K562 (cell line): ENCODE measurements around the gene AASS. TPM values are rescaled to one million over a fixed set of nuclear protein-coding genes. Genes with fewer than 3 reads are reported as not detected.
A peak's percentile ranks its signal among the peaks of the same experiment; 100 is the strongest.

Experiments
- ATAC-seq: fragments of 200-7000 bp; cut with Tn5 transposase; 3 replicates; pipeline ENCODE4 v1.9.1; 2020; ENCODE audit warnings: moderate library complexity
- BruUV-seq: library from RNA; stranded (reverse); fragments of 400-500 nt; replicated peaks from 2 replicates; lab custom pipeline; 2021; lab: Mats Ljungman, UMichigan
- CTCF ChIA-PET: fragments of 300-600 bp; formaldehyde crosslinking; extraction: SDS; loops from one replicate; lab custom pipeline; 2021; ENCODE audit warnings: low intra/inter-chr PET ratio; lab: Yijun Ruan, JAX
- POLR2A ChIA-PET: fragments of 300-600, 350-650 bp; sonication (Branson Sonifier 250); formaldehyde crosslinking; extraction: SDS; loops from one replicate; lab custom pipeline; 2021; ENCODE audit warnings: antibody characterized with exemption, inconsistent platforms; lab: Yijun Ruan, JAX
- DNase-seq, 4 experiments: peaks; one replicate each; pipeline versions ENCODE4 v3.0.0 to v3.0.0-alpha.2; 2011 to 2018; ENCODE audit warnings: low spot score in 3 of 4, mixed read lengths in 3 of 4; ENCODE audit errors: extremely low read depth in 1 of 4
- FAIRE-seq: peaks from 2 replicates; lab custom pipeline; 2011; peaks lifted over from hg19 to GRCh38; lab: Jason Lieb, UNC
- H2AFZ ChIP-seq: 2 replicates; pipeline ENCODE4 v1.6.0; 2011; ENCODE audit warnings: low read depth, low read length, control low read depth, inconsistent platforms
- H3K27ac ChIP-seq: fragments of 200-600 bp; 3 replicates; pipeline ENCODE4 v1.8.0; 2011; ENCODE audit warnings: low read depth, mild to moderate bottlenecking, control low read depth, inconsistent platforms, low read length, moderate library complexity, mixed read lengths; ENCODE audit errors: extremely low read depth
- H3K27me3 ChIP-seq, 2 experiments: fragments of 300-600 bp in 1 of 2; 2 replicates in 1 of 2; 3 replicates in 1 of 2; pipeline versions ENCODE4 v1.6.0 to v1.8.0; 2011; ENCODE audit warnings: inconsistent platforms in 2 of 2, low read length in 2 of 2, mild to moderate bottlenecking in 1 of 2, mixed read lengths in 1 of 2, moderate library complexity in 1 of 2; ENCODE audit not compliant: control insufficient read depth in 2 of 2, insufficient read depth in 2 of 2
- H3K36me3 ChIP-seq: fragments of 300-600 bp; 3 replicates; pipeline ENCODE4 v1.8.0; 2011; ENCODE audit warnings: mild to moderate bottlenecking, low read length, inconsistent platforms; ENCODE audit not compliant: control insufficient read depth, insufficient read depth
- H3K4me1 ChIP-seq, 2 experiments: fragments of 200-600 bp in 1 of 2; replicated peaks in 1 of 2; 2 replicates in 1 of 2; 3 replicates in 1 of 2; pipeline versions ENCODE4 v1.5.1 to v1.8.0; 2011; ENCODE audit warnings: inconsistent platforms in 2 of 2, low read length in 2 of 2, mild to moderate bottlenecking in 1 of 2, mixed read lengths in 1 of 2, moderate library complexity in 1 of 2; ENCODE audit not compliant: control insufficient read depth in 2 of 2, insufficient read depth in 2 of 2
- H3K4me2 ChIP-seq: 2 replicates; pipeline ENCODE4 v1.6.1; 2011; ENCODE audit warnings: low read length, control low read depth, inconsistent platforms, mixed read lengths; ENCODE audit not compliant: insufficient read depth
- H3K4me3 ChIP-seq: fragments of 200-600 bp; sonication (generic), shearing (Covaris generic); 2 replicates; pipeline ENCODE4 v1.5.1; 2016; ENCODE audit warnings: control low read depth, inconsistent platforms
- H3K79me2 ChIP-seq: fragments of 200-600 bp; 3 replicates; pipeline ENCODE4 v1.8.0; 2011; ENCODE audit warnings: low read length, inconsistent platforms; ENCODE audit not compliant: control insufficient read depth, insufficient read depth
- H3K9ac ChIP-seq, 2 experiments: 2 replicates each; pipeline versions ENCODE4 v1.6.0 to v1.6.1; 2011; ENCODE audit warnings: low read depth in 2 of 2, low read length in 2 of 2, control low read depth in 1 of 2, inconsistent platforms in 1 of 2, mild to moderate bottlenecking in 1 of 2, mixed read lengths in 1 of 2; ENCODE audit not compliant: insufficient read depth in 1 of 2
- H3K9me1 ChIP-seq: one replicate; pipeline ENCODE4 v1.6.0; 2011; ENCODE audit warnings: inconsistent platforms, mild to moderate bottlenecking, low read length, moderate library complexity; ENCODE audit not compliant: control insufficient read depth, insufficient read depth
- H3K9me3 ChIP-seq: replicated peaks from 2 replicates; pipeline ENCODE4 v1.5.1; 2011; ENCODE audit warnings: low read depth, low read length, inconsistent platforms; ENCODE audit not compliant: control insufficient read depth, insufficient read depth
- H4K20me1 ChIP-seq: replicated peaks from 2 replicates; pipeline ENCODE4 v1.6.1; 2011; ENCODE audit warnings: low read length, inconsistent platforms, mixed read lengths; ENCODE audit not compliant: control insufficient read depth, insufficient read depth
- GABPB1 ChIP-seq: sonication (generic); formaldehyde crosslinking; IDR thresholded peaks from 2 replicates; pipeline ENCODE4 v1.8.0; 2022; ENCODE audit warnings: mild to moderate bottlenecking, missing genetic modification reagents
- LCOR ChIP-seq: sonication (generic); formaldehyde crosslinking; IDR thresholded peaks from 2 replicates; pipeline ENCODE4 v1.8.0; 2022; ENCODE audit warnings: mild to moderate bottlenecking, missing genetic modification reagents
- MAZ ChIP-seq, 2 experiments: fragments of 450-650 bp in 1 of 2; sonication (generic) in 1 of 2; formaldehyde crosslinking; IDR thresholded peaks in 1 of 2; conservative IDR thresholded peaks in 1 of 2; 2 replicates each; pipeline versions ENCODE4 v1.4.0 to v1.5.0; 2020; ENCODE audit warnings: mild to moderate bottlenecking in 1 of 2, missing genetic modification reagents in 1 of 2
- NCOA1 ChIP-seq: fragments of 450-650 bp; IDR thresholded peaks from 2 replicates; pipeline ENCODE4 v1.6.1; 2016; ENCODE audit warnings: low read depth
- NFYB ChIP-seq: IDR thresholded peaks from 2 replicates; pipeline ENCODE4 v1.6.1; 2011; ENCODE audit warnings: mild to moderate bottlenecking, moderate library complexity; ENCODE audit not compliant: insufficient read length; ENCODE audit errors: extremely low read depth
- NR2C2 ChIP-seq, 2 experiments: fragments of 200-800 bp in 1 of 2; sonication (Bioruptor generic) in 1 of 2; sonication (generic) in 1 of 2; formaldehyde crosslinking in 1 of 2; IDR thresholded peaks; 2 replicates each; pipeline versions ENCODE4 v1.6.1 to v1.8.0; 2016 to 2022; ENCODE audit warnings: mild to moderate bottlenecking in 1 of 2, missing compliant biosample characterization in 1 of 2, missing genetic modification characterization in 1 of 2, missing genetic modification reagents in 1 of 2
- RBM25 ChIP-seq: fragments of 200-400 bp; formaldehyde crosslinking; IDR thresholded peaks from 2 replicates; pipeline ENCODE4 v1.6.1; 2018; ENCODE audit warnings: low read length, low read depth, moderate library complexity; ENCODE audit not compliant: severe bottlenecking
- SMARCB1 ChIP-seq: IDR thresholded peaks from 2 replicates; pipeline ENCODE4 v1.6.1; 2011; ENCODE audit warnings: improper control_type of control experiment, low read depth; ENCODE audit not compliant: insufficient read length
- ZFP36 ChIP-seq: fragments of 150-350 bp; IDR thresholded peaks from 2 replicates; pipeline ENCODE4 v1.6.1; 2018; ENCODE audit warnings: low read length, low read depth; ENCODE audit not compliant: partially characterized antibody
- ZSCAN32 ChIP-seq: fragments of 450-650 bp; formaldehyde crosslinking; IDR thresholded peaks from 2 replicates; pipeline ENCODE4 v1.4.0; 2020; ENCODE audit warnings: mild to moderate bottlenecking, moderate library complexity
- in situ Hi-C: fragments of 300-500 bp; cut with MboI; formaldehyde crosslinking; loops from 4 replicates; pipeline ENCODE4 v1.15.0; 2018; ENCODE audit warnings: inconsistent platforms, mixed read lengths
- intact Hi-C: fragments of 100-400 bp; cut with micrococcal nuclease; formaldehyde crosslinking; loops from 2 replicates; pipeline ENCODE4 v1.14.2; 2022
- polyA plus RNA-seq, 8 experiments: library from polyadenylated mRNA; depleted of rRNA in 4 of 8; stranded (reverse) in 5 of 8; unstranded in 3 of 8; fragments of >200 nt; fragmentation: Nextera tagmentation in 2 of 8; fragmentation: Illumina TruSeq in 1 of 8; extraction: Ambion mirVana in 2 of 8; extraction: Trizol in 1 of 8; gene quantifications; 2 replicates each; pipeline versions ENCODE4 v1.2.1 to v1.2.3, GENCODE V29; 2011 to 2014; ENCODE audit warnings: inconsistent platforms in 1 of 8, missing spikeins in 1 of 8
- total RNA-seq, 7 experiments: library from RNA; depleted of rRNA in 6 of 7; stranded (reverse); fragments of >200 nt in 6 of 7; fragmentation: Illumina TruSeq in 2 of 7; extraction: Trizol in 2 of 7; gene quantifications; 2 replicates each; pipeline versions ENCODE4 v1.2.1 to v1.2.3, GENCODE V29; 2011 to 2021; ENCODE audit warnings: low replicate concordance in 1 of 7
- TF ChIP-seq, protein P1 (sequence below): IDR thresholded peaks from 2 replicates; pipeline ENCODE4 v1.6.1; 2016; ENCODE audit warnings: missing genetic modification characterization, missing compliant biosample characterization
- TF ChIP-seq, protein P2 (sequence below): fragments of 250-450 bp; sonication (Bioruptor Pico); IDR thresholded peaks from 2 replicates; pipeline ENCODE4 v1.5.0; 2021; ENCODE audit warnings: mild to moderate bottlenecking, borderline replicate concordance
- TF ChIP-seq, protein P3 (sequence below), 2 experiments: IDR thresholded peaks; 2 replicates each; pipeline ENCODE4 v1.6.1; 2011; ENCODE audit warnings: borderline replicate concordance in 1 of 2, control low read depth in 1 of 2, low read depth in 1 of 2, low read length in 1 of 2, mild to moderate bottlenecking in 1 of 2, mixed read lengths in 1 of 2, moderate library complexity in 1 of 2; ENCODE audit not compliant: insufficient read depth in 1 of 2, insufficient read length in 1 of 2, poor library complexity in 1 of 2, severe bottlenecking in 1 of 2; ENCODE audit errors: extremely low read depth in 1 of 2

The AASS gene
- total and polyA plus RNA-seq, 9 of the 15 experiments (the other 6 are each of a cell fraction or from before 2014, with no cell fraction given), result 0.04 to 0.38 (median 0.07) TPM; not detected in 6

DNA sequence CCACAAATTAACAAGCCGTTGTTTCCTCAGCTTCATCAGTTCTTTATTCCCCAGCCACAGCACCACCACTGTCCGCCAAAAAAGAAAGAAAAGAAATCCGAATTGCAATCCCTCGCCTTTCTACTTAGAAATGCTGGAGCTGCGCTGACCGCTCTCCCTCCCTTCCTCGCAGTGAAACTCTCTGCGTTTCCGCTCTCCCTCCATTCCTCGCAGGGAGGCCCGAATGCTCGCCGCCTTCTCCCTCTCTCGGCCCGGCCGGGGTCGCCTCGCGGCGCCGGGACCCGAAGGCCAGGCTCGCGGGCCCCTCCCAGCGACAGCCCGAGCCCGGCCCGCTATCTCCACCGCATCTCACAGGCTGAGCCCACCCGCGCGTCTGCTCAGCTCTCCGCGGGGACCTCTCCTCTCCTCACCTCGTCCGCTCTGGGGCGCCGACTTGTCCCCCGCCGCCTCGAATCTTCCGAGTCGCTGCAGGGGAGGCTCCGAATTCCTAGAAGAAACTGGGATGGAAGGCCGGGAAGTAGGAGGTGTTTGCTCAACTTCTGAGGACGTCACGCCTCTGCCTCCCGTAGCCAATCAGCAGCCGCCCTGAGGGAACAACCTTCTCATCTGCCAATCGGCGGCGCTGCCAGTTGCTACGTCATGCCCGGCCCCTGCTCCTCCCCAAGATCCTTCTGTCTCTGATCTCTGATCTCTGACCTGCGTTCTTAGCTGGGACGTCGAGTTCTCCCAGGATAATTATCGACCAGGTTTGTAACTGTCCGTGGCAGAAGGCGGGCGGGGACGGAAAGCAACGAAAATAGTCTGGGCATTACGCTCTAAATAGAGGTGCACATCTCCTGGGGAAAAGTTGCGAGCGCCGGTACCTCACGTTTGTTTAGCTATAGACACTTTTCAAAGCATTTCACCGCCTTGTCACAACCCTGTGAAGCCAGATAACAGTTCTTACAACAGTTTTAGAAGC lies at the start of gene AASS (continued):
- 0 out of 4 replicates have a peak, but pooled peaks of 1 of the 2 experiments have one; percentile 49 for TF ChIP-seq MAZ (CRISPR knock-in tag; conservative IDR thresholded peaks at IDR 0.05 in 1 of 2, IDR thresholded peaks at IDR 0.05 in 1 of 2)
- TF ChIP-seq, protein P1, sequence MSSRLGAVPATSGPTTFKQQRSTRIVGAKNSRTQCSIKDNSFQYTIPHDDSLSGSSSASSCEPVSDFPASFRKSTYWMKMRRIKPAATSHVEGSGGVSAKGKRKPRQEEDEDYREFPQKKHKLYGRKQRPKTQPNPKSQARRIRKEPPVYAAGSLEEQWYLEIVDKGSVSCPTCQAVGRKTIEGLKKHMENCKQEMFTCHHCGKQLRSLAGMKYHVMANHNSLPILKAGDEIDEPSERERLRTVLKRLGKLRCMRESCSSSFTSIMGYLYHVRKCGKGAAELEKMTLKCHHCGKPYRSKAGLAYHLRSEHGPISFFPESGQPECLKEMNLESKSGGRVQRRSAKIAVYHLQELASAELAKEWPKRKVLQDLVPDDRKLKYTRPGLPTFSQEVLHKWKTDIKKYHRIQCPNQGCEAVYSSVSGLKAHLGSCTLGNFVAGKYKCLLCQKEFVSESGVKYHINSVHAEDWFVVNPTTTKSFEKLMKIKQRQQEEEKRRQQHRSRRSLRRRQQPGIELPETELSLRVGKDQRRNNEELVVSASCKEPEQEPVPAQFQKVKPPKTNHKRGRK (tag), result no peak
- peak; percentile 51 for TF ChIP-seq NFYB
- no peak for TF ChIP-seq RBM25
- TF ChIP-seq NR2C2 (CRISPR knock-in tag; IDR thresholded peaks at IDR 0.05), result no peak
- peak; percentile 38; the same call in 1 of the 2 replicates for TF ChIP-seq NR2C2 (tag; IDR thresholded peaks at IDR 0.05)
- TF ChIP-seq ZSCAN32 (CRISPR knock-in tag), result no peak
- TF ChIP-seq, all 486 proteins: peak for 8

DNA sequence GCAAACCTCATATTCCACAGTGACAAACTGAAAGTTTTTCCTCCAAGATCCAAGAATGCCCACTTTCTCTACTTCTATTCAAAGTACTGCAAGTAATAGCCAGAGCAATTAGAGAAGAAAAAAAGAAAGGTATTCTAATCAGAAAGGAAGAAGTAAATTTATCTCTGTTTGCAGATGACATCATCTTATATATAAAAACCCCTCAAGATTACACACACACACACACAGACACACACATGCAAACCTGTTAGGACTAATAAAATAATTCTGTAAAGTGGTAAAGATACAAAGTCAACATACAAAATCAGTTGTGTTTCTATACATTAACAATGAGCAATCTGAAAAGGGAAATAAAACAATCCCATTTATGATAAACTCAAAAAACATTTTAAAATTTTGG lies 44.7 kb upstream of the AASS start:
- no peak overlapping the region for H3K4me2 ChIP-seq
- intact Hi-C loops, result no loop called here
- no peak for FAIRE-seq
- H3K79me2 ChIP-seq, result no peaks in the 10 kb centered on the region
- no TSS peak for BruUV-seq
- H4K20me1 ChIP-seq, result no peaks in the 10 kb centered on the region
- H3K27me3 ChIP-seq, result no peaks in the 10 kb centered on the region
- H3K27ac ChIP-seq, result no peak overlapping the region
- in situ Hi-C loops, result no loop called here
- H3K9ac ChIP-seq, result no peak overlapping the region
- H3K4me3 ChIP-seq, result no peak overlapping the region
- no peaks in the 10 kb centered on the region for H3K36me3 ChIP-seq
- ChIA-PET POLR2A (no interaction called here), CTCF (no interaction called here)
- no peaks in the 10 kb centered on the region for H3K9me3 ChIP-seq
- no peak overlapping the region for H2AFZ ChIP-seq
- H3K9me1 ChIP-seq, result no peaks in the 10 kb centered on the region
- H3K4me1 ChIP-seq, result no peaks in the 10 kb centered on the region
- no peak for DNase-seq
- no peak for ATAC-seq
- TF ChIP-seq, protein P2, sequence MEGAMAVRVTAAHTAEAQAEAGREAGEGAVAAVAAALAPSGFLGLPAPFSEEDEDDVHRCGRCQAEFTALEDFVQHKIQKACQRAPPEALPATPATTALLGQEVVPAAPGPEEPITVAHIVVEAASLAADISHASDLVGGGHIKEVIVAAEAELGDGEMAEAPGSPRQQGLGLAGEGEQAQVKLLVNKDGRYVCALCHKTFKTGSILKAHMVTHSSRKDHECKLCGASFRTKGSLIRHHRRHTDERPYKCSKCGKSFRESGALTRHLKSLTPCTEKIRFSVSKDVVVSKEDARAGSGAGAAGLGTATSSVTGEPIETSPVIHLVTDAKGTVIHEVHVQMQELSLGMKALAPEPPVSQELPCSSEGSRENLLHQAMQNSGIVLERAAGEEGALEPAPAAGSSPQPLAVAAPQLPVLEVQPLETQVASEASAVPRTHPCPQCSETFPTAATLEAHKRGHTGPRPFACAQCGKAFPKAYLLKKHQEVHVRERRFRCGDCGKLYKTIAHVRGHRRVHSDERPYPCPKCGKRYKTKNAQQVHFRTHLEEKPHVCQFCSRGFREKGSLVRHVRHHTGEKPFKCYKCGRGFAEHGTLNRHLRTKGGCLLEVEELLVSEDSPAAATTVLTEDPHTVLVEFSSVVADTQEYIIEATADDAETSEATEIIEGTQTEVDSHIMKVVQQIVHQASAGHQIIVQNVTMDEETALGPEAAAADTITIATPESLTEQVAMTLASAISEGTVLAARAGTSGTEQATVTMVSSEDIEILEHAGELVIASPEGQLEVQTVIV, result no peak
- TF ChIP-seq, protein P3, sequence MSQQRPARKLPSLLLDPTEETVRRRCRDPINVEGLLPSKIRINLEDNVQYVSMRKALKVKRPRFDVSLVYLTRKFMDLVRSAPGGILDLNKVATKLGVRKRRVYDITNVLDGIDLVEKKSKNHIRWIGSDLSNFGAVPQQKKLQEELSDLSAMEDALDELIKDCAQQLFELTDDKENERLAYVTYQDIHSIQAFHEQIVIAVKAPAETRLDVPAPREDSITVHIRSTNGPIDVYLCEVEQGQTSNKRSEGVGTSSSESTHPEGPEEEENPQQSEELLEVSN (IDR thresholded peaks at IDR 0.05; ENCODE audit: borderline replicate concordance in 1 of 2, extremely low read depth in 1 of 2, insufficient read depth in 1 of 2, insufficient read length in 1 of 2, low read depth in 1 of 2, low read length in 1 of 2, poor library complexity in 1 of 2, severe bottlenecking in 1 of 2), result no peak
- TF ChIP-seq GABPB1 (CRISPR knock-in tag), result no peak
- TF ChIP-seq ZFP36, result no peak
- TF ChIP-seq LCOR (CRISPR knock-in tag), result no peak
- no peak for TF ChIP-seq NCOA1
- TF ChIP-seq SMARCB1, result no peak
